Mesothelial cell of epicardium (in vitro differentiated cells): ENCODE measurements around the gene TENM4. TPM values are rescaled to one million over a fixed set of nuclear protein-coding genes. Genes with fewer than 3 reads are reported as not detected.

Experiments used
- DNase-seq, 2 experiments: peaks; one replicate each; pipeline ENCODE4 v3.0.0; 2021; ENCODE audit warnings: low spot score in 2 of 2; ENCODE audit not compliant: unreplicated experiment in 2 of 2
- H3K27ac Mint-ChIP-seq: 2 replicates; pipeline ENCODE4 v1.8.0; 2021; ENCODE audit warnings: mixed read lengths
- H3K27me3 Mint-ChIP-seq: 2 replicates; pipeline ENCODE4 v1.8.0; 2021; ENCODE audit warnings: low read depth, mixed read lengths
- H3K36me3 Mint-ChIP-seq: 2 replicates; pipeline ENCODE4 v1.8.0; 2021; ENCODE audit warnings: mixed read lengths
- H3K4me1 Mint-ChIP-seq: 2 replicates; pipeline ENCODE4 v1.8.0; 2021; ENCODE audit warnings: mixed read lengths
- H3K4me3 Mint-ChIP-seq: 2 replicates; pipeline ENCODE4 v1.8.0; 2021; ENCODE audit warnings: mild to moderate bottlenecking, moderate library complexity, mixed read lengths
- H3K9me3 Mint-ChIP-seq: 2 replicates; pipeline ENCODE4 v1.8.0; 2021; ENCODE audit warnings: mixed read lengths
- total RNA-seq: library from RNA; stranded (reverse); gene quantifications from 3 replicates; pipeline ENCODE4 v1.2.1, GENCODE V29; 2021
- TF ChIP-seq, protein P1 (sequence below): fragments of 200-600 bp; sonication (generic); IDR thresholded peaks from one replicate; pipeline ENCODE4 v1.5.0; 2021; ENCODE audit warnings: antibody characterized with exemption; ENCODE audit not compliant: unreplicated experiment

TENM4 gene
- total RNA-seq, 1 donor from 2014 or later = 187 TPM

GRCh38 chr11:79087238-79087960 lies 353.4 kb downstream of the TENM4 start:
- peak overlapping the region; percentile 95 for H3K27ac Mint-ChIP-seq
- no peak for DNase-seq
- H3K36me3 Mint-ChIP-seq = peaks cover 3% of the 10 kb centered on the region
- H3K4me1 Mint-ChIP-seq = peaks cover 84% of the 10 kb centered on the region
- no peaks in the 10 kb centered on the region for H3K9me3 Mint-ChIP-seq
- no peaks in the 10 kb centered on the region for H3K27me3 Mint-ChIP-seq
- TF ChIP-seq, protein P1, sequence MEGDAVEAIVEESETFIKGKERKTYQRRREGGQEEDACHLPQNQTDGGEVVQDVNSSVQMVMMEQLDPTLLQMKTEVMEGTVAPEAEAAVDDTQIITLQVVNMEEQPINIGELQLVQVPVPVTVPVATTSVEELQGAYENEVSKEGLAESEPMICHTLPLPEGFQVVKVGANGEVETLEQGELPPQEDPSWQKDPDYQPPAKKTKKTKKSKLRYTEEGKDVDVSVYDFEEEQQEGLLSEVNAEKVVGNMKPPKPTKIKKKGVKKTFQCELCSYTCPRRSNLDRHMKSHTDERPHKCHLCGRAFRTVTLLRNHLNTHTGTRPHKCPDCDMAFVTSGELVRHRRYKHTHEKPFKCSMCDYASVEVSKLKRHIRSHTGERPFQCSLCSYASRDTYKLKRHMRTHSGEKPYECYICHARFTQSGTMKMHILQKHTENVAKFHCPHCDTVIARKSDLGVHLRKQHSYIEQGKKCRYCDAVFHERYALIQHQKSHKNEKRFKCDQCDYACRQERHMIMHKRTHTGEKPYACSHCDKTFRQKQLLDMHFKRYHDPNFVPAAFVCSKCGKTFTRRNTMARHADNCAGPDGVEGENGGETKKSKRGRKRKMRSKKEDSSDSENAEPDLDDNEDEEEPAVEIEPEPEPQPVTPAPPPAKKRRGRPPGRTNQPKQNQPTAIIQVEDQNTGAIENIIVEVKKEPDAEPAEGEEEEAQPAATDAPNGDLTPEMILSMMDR = no peak
- peak overlapping the region; percentile 23 for H3K4me3 Mint-ChIP-seq

DNA sequence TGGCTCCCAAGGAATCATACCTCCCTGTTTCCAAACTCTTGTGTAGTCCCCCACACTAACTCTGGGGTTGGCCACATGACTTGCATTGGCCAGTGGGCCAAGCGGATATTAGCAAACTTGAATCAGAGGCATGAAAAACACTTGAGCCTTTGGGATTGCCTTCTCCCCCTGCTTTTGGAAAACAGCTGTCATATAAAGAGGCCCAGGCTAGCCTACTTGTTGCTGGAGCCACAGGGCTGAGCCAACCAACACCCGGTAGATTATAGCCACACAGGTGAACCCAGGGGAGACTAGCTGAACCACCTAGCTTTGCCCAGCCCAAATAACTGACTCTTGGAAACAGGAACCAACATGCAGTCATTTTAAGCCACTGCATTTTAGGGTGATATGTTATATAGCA lies 354.8 kb downstream of the TENM4 start:
- DNase-seq = no peak
- peak overlapping the region; percentile 95 for H3K27ac Mint-ChIP-seq

GRCh38 chr11:79084382-79084781 lies 356.4 kb downstream of the TENM4 start:
- Mint-ChIP-seq H3K4me1 (peaks cover 80% of the 10 kb centered on the region), H3K9me3 (no peaks in the 10 kb centered on the region), H3K27ac (peak overlapping the region; percentile 34), H3K27me3 (no peaks in the 10 kb centered on the region), H3K4me3 (no peak overlapping the region), H3K36me3 (no peaks in the 10 kb centered on the region)
- DNase-seq = no peak
- TF ChIP-seq, protein P1 = no peak

More for the DNA sequence above, 354.8 kb downstream of the TENM4 start:
- Mint-ChIP-seq H3K36me3 (no peaks in the 10 kb centered on the region), H3K4me1 (peaks cover 80% of the 10 kb centered on the region), H3K4me3 (no peak overlapping the region), H3K27me3 (no peaks in the 10 kb centered on the region), H3K9me3 (no peaks in the 10 kb centered on the region)
- TF ChIP-seq, protein P1 = no peak

GRCh38 chr11:79083352-79083751 lies 357.5 kb downstream of the TENM4 start:
- H3K4me1 Mint-ChIP-seq = peaks cover 78% of the 10 kb centered on the region
- no peaks in the 10 kb centered on the region for H3K9me3 Mint-ChIP-seq
- no peak for DNase-seq
- H3K4me3 Mint-ChIP-seq = no peak overlapping the region
- TF ChIP-seq, protein P1 = no peak
- peak overlapping the region; percentile 22 for H3K27ac Mint-ChIP-seq
- H3K27me3 Mint-ChIP-seq = no peaks in the 10 kb centered on the region
- H3K36me3 Mint-ChIP-seq = no peaks in the 10 kb centered on the region

DNA sequence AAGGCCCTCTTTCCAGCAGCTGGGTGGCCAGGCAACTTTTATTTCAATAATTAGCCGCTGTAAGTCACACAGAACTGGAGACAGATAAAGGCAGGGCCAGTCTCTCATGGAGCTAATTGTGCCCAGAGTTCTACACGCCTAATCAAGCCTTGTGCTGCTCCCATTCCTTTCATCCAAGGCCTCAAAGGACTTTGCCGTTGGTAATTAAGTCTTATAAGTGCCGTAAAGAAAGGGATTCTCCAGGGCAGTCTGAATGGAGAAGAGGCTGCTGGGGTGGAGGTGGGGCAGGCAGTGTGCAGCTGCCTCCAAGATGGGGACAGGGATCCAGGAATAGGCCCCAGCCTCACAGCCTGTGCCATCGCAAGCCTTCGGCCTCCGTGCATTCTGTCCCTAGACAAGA lies 357.9 kb downstream of the TENM4 start:
- no peaks in the 10 kb centered on the region for H3K9me3 Mint-ChIP-seq
- H3K4me3 Mint-ChIP-seq = no peak overlapping the region
- no peaks in the 10 kb centered on the region for H3K36me3 Mint-ChIP-seq
- no peak for DNase-seq
- peaks cover 78% of the 10 kb centered on the region for H3K4me1 Mint-ChIP-seq
- H3K27me3 Mint-ChIP-seq = no peaks in the 10 kb centered on the region
- TF ChIP-seq, protein P1 = no peak
- peak overlapping the region; percentile 22 for H3K27ac Mint-ChIP-seq
